HG02571 (cell line): ENCODE data around the gene CCR6.

Source experiments
- ATAC-seq: cut with Tn5 transposase; IDR thresholded peaks from one replicate; pipeline ENCODE4 v1.9.1; 2021; ENCODE audit warnings: mild to moderate bottlenecking, moderate library complexity; ENCODE audit not compliant: unreplicated experiment

Gene CCR6

GRCh38 chr6:167118839-167119238 lies 4.1 kb upstream of the CCR6 start:
- no peak for ATAC-seq

- no peak for ATAC-seq
Observed at GRCh38 chr6:167119670-167120582, 3.0 kb upstream of the CCR6 start.

GRCh38 chr6:167120583-167120903 lies 2.4 kb upstream of the CCR6 start:
- no peak for ATAC-seq

- no peak for ATAC-seq
Observed at GRCh38 chr6:167121335-167121841, 1.5 kb upstream of the CCR6 start.

- no peak for ATAC-seq
Observed at GRCh38 chr6:167122041-167122826, 662 bp upstream of the CCR6 start.

GRCh38 chr6:167124753-167125152 lies 1.9 kb downstream of the CCR6 start:
- no peak for ATAC-seq

- no peak for ATAC-seq
Observed at GRCh38 chr6:167125410-167125809, 2.5 kb downstream of the CCR6 start.

- ATAC-seq: no peak
Observed at GRCh38 chr6:167125855-167126349, 3.0 kb downstream of the CCR6 start.

- no peak for ATAC-seq
Observed at GRCh38 chr6:167127785-167128531, 5.1 kb downstream of the CCR6 start.

GRCh38 chr6:167129159-167129558 lies 6.3 kb downstream of the CCR6 start:
- no peak for ATAC-seq

GRCh38 chr6:167129562-167129961 lies 6.7 kb downstream of the CCR6 start:
- no peak for ATAC-seq

GRCh38 chr6:167130008-167130677 lies 7.2 kb downstream of the CCR6 start:
- peak; percentile 66 for ATAC-seq

- no peak for ATAC-seq
Observed at GRCh38 chr6:167130712-167131684, 8.1 kb downstream of the CCR6 start.

- ATAC-seq: no peak
Observed at GRCh38 chr6:167134448-167135328, 11.8 kb downstream of the CCR6 start.

GRCh38 chr6:167136376-167136775 lies 13.5 kb downstream of the CCR6 start:
- no peak for ATAC-seq

- no peak for ATAC-seq
Observed at GRCh38 chr6:167137081-167137480, 14.2 kb downstream of the CCR6 start.

GRCh38 chr6:167137881-167138280 lies 15.0 kb downstream of the CCR6 start:
- no peak for ATAC-seq

- no peak for ATAC-seq
Observed at GRCh38 chr6:167139761-167140160, 16.9 kb downstream of the CCR6 start.
